ENCODE measurements around the gene PLOD1.

- TF ChIP-seq CTCF (IDR thresholded peaks at IDR 0.05) (peak in 1 of 5 experiments; percentile 43), EP300 (IDR thresholded peaks at IDR 0.05) (peak; percentile 91)
Measured at GRCh38 chr1:11979851-11980675, 45.5 kb downstream of the PLOD1 start, which contains the start of gene MFN2.

Measured in tibial nerve (tissue), 4 donors.